AG04450 (cell line): ENCODE data around the gene SF3B2. TPM values are rescaled to one million over a fixed set of nuclear protein-coding genes. Genes with fewer than 3 reads are reported as not detected.
A peak's percentile ranks its signal among the peaks of the same experiment; 100 is the strongest.

Experiments used
- CTCF ChIA-PET: fragments of 300-600, 350-600 bp; formaldehyde crosslinking; extraction: SDS; loops from one replicate; lab custom pipeline; 2022; ENCODE audit warnings: antibody characterized with exemption, inconsistent platforms; lab: Charles Lee
- POLR2A ChIA-PET: fragments of 350-600 bp; formaldehyde crosslinking; extraction: SDS; loops from one replicate; lab custom pipeline; 2021; ENCODE audit warnings: antibody characterized with exemption, inconsistent platforms; lab: Yijun Ruan, JAX
- DNase-seq: peaks from one replicate; pipeline ENCODE4 v3.0.0-alpha.2; 2011; ENCODE audit warnings: low read depth, low spot score
- H3K27ac ChIP-seq: one replicate; pipeline ENCODE4 v1.5.1; 2012; ENCODE audit warnings: low read depth, low read length, control low read depth
- H3K27me3 ChIP-seq: one replicate; pipeline ENCODE4 v1.6.0; 2012; ENCODE audit warnings: low read length; ENCODE audit not compliant: control insufficient read depth, insufficient read depth
- H3K4me3 ChIP-seq: 2 replicates; pipeline ENCODE4 v1.5.1; 2011; ENCODE audit warnings: mild to moderate bottlenecking, low read depth, low read length, control low read depth
- H3K9me3 ChIP-seq: 2 replicates; pipeline ENCODE4 v1.5.1; 2012; ENCODE audit warnings: low read length; ENCODE audit not compliant: control insufficient read depth, insufficient read depth
- CTCF ChIP-seq: IDR thresholded peaks from 2 replicates; pipeline ENCODE4 v1.5.1; 2011; ENCODE audit warnings: low read depth, low read length, control low read depth, inconsistent platforms
- polyA plus RNA-seq: library from polyadenylated mRNA; depleted of rRNA; stranded (reverse); fragments of >200 nt; gene quantifications from 2 replicates; pipeline ENCODE4 v1.2.3, GENCODE V29; 2011

SF3B2 gene
- polyA plus RNA-seq, 1 experiment, result 88.2 TPM

DNA sequence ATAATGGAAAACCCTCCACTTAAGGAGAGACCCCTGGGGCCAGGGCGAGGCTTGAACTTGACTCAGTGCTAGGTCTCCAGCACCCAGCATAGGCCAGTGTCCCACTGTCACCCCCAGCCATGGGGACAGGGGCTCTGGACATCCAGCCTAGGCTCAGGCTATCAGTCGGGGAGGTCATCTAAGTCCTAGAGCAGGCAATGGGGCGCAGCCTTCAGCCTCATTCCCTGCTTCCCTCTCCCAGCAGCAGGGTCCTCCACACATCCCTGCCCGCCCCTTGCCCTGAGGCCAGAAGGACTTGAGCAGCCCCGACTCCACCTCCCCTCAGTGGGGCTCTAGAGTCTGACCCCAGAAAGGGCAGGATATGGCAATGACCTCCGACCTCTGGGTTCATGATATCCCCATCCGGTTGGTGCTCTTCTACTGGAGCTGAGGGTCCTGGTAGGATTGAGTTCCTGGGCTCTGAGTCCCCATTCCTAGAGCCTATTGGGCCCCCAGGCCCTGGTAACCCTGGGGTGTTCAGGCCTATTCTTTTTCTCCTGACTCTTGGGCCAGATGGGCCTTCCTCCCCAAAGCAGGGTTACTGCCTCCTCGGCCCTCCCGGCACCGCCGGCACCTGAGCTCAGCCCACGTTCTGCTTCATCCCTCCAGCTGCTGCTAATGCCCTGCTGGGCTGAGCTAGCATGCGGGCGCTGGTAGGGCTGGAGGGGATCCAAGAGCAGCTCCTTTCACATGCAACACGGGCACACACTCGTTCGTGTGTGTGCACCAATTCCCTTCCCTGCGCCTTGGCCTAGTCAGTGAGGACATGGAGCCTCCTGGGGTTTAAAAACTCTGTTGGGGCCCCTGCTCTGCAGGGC lies 36.0 kb upstream of the SF3B2 start:
- H3K27me3 ChIP-seq, result peaks cover 3% of the 10 kb centered on the region
- ChIA-PET CTCF (no interaction called here), POLR2A (interaction anchor here (1.2 kb wide), 1 partner anchor 155 kb away, joined by 3 read pairs; no protein-coding TSS in a partner anchor)
- peak overlapping the region; percentile 21 for H3K27ac ChIP-seq
- DNase-seq, result no peak
- no peaks in the 10 kb centered on the region; the same call in 1 of the 2 replicates for H3K9me3 ChIP-seq
- no peak for TF ChIP-seq CTCF
- no peak overlapping the region for H3K4me3 ChIP-seq

DNA sequence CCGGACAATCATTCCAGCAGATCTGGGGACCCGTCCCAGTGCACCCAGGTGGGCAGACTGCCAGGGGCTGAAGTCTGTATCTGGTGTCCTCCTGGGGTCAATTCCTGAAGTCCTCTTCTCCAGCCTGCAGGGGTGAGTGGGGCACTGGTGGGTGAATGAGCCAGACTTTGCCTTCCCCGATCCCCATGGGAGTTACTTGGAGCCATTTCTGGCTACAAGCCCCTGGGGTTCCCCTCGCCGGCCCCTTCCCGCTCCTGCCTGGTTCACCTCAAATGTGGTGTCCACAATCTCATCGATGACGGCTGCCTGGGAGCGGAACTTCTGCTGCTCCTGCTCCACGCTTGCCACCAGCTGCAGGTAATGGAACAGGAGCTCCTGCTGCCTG lies 35.4 kb upstream of the SF3B2 start:
- ChIA-PET POLR2A (interaction anchor here (1.2 kb wide), 1 partner anchor 156 kb away, joined by 3 read pairs; no protein-coding TSS in a partner anchor), CTCF (no interaction called here)
- Histone ChIP-seq H3K9me3 (no peaks in the 10 kb centered on the region; the same call in 1 of the 2 replicates), H3K27ac (no peak overlapping the region), H3K27me3 (peaks cover 3% of the 10 kb centered on the region), H3K4me3 (no peak overlapping the region)
- no peak for DNase-seq
- TF ChIP-seq CTCF, result no peak

- no peaks in the 10 kb centered on the region for H3K9me3 ChIP-seq
- H3K27me3 ChIP-seq, result peaks cover under 1% of the 10 kb centered on the region
- no peak overlapping the region for H3K27ac ChIP-seq
- ChIA-PET POLR2A (interaction anchor here (1.2 kb wide), 1 partner anchor 156 kb away, joined by 3 read pairs; no protein-coding TSS in a partner anchor), CTCF (no interaction called here)
- no peak overlapping the region for H3K4me3 ChIP-seq
- no peak for DNase-seq
- TF ChIP-seq CTCF, result no peak
Observed at GRCh38 chr11:66017321-66017720, 34.8 kb upstream of the SF3B2 start.

DNA sequence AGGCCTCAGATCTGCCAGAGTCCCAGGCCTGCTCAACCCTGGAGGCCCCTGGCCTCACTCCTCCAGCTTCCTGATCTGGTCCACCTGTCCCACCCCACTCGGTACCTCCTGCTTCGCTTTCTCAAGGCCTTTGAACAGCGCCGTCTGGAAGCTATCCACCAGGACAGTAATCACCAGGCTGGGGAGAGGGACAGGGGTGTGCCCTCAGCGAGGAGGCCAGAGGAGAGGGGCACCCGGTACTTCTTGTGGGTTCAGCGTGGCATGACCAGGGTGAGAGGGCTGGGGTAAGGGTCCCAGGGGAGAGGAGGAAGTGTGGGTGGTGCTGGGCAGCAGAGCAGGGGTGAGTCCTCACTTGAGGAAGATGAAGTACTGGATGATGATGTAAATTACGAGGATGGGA lies 32.0 kb upstream of the SF3B2 start:
- Histone ChIP-seq H3K9me3 (no peaks in the 10 kb centered on the region), H3K27me3 (no peaks in the 10 kb centered on the region), H3K4me3 (no peak overlapping the region), H3K27ac (no peak overlapping the region)
- ChIA-PET POLR2A (no interaction called here), CTCF (interaction anchor here (0.8 to 3.8 kb wide), 2 partner anchors 24 to 25 kb away, joined by 3 to 48 read pairs; no protein-coding TSS in a partner anchor)
- no peak for DNase-seq
- TF ChIP-seq CTCF, result no peak

DNA sequence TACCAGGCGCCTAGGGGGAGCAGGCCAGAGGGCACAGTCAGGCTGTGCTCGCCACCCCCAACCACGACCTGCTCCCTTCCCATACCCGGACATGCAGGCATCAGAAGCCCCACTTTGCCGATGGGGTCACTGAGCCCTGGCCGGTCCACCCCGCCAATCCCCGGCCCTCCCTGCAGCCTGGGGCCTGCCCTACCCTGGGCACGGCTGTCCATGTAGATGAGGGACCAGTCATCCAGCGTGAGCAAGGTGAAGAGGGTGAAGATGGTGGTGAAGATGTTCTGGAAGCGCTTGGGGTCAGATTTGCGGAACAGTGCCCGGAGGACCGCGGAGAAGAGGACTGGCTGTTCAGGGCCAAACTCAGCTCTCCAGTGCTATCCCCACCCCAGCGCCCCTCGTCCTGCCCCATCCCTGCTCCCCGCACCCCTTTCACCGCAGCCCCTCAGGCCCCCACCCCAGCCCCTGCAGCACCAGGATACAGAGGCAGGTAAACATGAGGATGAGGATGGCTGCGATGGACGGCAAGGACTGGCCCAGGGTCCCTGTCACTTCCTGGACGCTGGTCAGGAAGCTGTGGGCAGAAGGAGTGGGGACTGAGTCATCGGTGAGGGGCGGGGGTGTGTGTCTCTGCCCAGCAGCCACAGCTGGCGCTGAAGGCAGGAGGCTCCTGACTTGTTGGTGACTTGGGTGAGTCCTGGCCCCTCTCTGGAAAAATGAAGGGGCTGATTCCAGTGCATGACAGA lies 31.4 kb upstream of the SF3B2 start:
- ChIA-PET CTCF (interaction anchor here (3.8 kb wide), 1 partner anchor 24 kb away, joined by 48 read pairs; no protein-coding TSS in a partner anchor), POLR2A (no interaction called here)
- no peak for TF ChIP-seq CTCF
- H3K27ac ChIP-seq, result no peak overlapping the region
- no peaks in the 10 kb centered on the region for H3K27me3 ChIP-seq
- no peaks in the 10 kb centered on the region for H3K9me3 ChIP-seq
- DNase-seq, result no peak
- H3K4me3 ChIP-seq, result no peak overlapping the region
